ENCODE results near the gene GALNT6. TPM values are rescaled to one million over a fixed set of nuclear protein-coding genes. Genes with fewer than 3 reads are reported as not detected.

The GALNT6 gene
- total and polyA plus RNA-seq, 9 of the 15 experiments (the other 6 are each of a cell fraction or from before 2014, with no cell fraction given), result 1.5 to 8.6 (median 5.1) TPM

DNA sequence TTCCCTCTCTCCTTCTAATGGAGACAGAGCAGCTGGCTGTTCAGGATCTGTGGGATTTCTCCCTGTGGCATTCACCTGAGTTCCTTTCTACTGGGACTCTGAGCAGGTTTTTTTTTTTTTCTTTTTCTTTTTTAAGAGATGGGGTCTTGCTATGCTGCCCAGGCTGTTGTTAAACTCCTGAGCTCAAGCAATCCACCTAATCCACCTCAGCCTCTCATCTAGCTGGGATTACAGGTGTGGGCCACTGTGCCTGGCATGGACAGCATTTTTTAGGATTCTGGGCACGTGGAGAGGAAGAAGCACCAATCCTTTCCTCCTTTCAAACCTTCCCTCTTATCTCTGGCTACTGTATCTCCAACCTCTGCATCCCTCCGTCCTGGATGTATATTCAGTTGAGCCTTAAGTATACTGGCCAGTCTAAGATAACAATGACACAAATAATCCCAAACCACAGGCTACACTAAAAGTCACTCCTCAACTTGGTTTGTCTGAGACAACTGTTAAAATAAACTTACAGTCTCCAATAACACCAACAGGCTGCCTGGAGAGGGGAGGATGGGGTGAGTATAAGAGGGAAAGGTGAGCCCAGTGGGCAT lies 28.4 kb downstream of the GALNT6 start (continued):
- TF ChIP-seq, protein P1, sequence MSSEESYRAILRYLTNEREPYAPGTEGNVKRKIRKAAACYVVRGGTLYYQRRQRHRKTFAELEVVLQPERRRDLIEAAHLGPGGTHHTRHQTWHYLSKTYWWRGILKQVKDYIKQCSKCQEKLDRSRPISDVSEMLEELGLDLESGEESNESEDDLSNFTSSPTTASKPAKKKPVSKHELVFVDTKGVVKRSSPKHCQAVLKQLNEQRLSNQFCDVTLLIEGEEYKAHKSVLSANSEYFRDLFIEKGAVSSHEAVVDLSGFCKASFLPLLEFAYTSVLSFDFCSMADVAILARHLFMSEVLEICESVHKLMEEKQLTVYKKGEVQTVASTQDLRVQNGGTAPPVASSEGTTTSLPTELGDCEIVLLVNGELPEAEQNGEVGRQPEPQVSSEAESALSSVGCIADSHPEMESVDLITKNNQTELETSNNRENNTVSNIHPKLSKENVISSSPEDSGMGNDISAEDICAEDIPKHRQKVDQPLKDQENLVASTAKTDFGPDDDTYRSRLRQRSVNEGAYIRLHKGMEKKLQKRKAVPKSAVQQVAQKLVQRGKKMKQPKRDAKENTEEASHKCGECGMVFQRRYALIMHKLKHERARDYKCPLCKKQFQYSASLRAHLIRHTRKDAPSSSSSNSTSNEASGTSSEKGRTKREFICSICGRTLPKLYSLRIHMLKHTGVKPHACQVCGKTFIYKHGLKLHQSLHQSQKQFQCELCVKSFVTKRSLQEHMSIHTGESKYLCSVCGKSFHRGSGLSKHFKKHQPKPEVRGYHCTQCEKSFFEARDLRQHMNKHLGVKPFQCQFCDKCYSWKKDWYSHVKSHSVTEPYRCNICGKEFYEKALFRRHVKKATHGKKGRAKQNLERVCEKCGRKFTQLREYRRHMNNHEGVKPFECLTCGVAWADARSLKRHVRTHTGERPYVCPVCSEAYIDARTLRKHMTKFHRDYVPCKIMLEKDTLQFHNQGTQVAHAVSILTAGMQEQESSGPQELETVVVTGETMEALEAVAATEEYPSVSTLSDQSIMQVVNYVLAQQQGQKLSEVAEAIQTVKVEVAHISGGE (CRISPR knock-in tag; IDR thresholded peaks at IDR 0.05), result 0 out of 6 replicates have a peak, but pooled peaks of 1 of the 3 experiments have one; percentile 40
- TF ChIP-seq, protein P2, sequence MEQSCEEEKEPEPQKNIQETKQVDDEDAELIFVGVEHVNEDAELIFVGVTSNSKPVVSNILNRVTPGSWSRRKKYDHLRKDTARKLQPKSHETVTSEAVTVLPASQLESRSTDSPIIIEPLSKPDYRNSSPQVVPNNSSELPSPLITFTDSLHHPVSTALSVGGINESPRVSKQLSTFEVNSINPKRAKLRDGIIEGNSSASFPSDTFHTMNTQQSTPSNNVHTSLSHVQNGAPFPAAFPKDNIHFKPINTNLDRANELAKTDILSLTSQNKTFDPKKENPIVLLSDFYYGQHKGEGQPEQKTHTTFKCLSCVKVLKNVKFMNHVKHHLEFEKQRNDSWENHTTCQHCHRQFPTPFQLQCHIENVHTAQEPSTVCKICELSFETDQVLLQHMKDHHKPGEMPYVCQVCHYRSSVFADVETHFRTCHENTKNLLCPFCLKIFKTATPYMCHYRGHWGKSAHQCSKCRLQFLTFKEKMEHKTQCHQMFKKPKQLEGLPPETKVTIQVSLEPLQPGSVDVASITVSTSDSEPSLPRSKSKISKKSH (CRISPR knock-in tag; IDR thresholded peaks at IDR 0.05), result no peak
- TF ChIP-seq, protein P3, sequence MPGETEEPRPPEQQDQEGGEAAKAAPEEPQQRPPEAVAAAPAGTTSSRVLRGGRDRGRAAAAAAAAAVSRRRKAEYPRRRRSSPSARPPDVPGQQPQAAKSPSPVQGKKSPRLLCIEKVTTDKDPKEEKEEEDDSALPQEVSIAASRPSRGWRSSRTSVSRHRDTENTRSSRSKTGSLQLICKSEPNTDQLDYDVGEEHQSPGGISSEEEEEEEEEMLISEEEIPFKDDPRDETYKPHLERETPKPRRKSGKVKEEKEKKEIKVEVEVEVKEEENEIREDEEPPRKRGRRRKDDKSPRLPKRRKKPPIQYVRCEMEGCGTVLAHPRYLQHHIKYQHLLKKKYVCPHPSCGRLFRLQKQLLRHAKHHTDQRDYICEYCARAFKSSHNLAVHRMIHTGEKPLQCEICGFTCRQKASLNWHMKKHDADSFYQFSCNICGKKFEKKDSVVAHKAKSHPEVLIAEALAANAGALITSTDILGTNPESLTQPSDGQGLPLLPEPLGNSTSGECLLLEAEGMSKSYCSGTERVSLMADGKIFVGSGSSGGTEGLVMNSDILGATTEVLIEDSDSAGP (CRISPR knock-in tag; IDR thresholded peaks at IDR 0.05), result no peak
- TF ChIP-seq SRSF3 (IDR thresholded peaks at IDR 0.05; ENCODE audit: insufficient read depth, low read length), result no peak
- TF ChIP-seq RCOR1 (IDR thresholded peaks at IDR 0.05; ENCODE audit: borderline replicate concordance in 1 of 2, low read depth in 2 of 2, low read length in 2 of 2), result peak; percentile 76 to 96
- peak; percentile 55 for TF ChIP-seq KLF16 (IDR thresholded peaks at IDR 0.05)
- TF ChIP-seq HDAC1 (IDR thresholded peaks at IDR 0.05), result peak in 1 of 2 experiments; percentile 92; a peak in 2 of 4 replicates
- no peak for TF ChIP-seq KLF13 (tag; IDR thresholded peaks at IDR 0.05; ENCODE audit: borderline replicate concordance, low read depth)
- peak; percentile 84 for TF ChIP-seq CBFA2T2 (conservative IDR thresholded peaks at IDR 0.05)
- TF ChIP-seq ZNF121 (CRISPR knock-in tag; conservative IDR thresholded peaks at IDR 0.05), result peak; percentile 99
- TF ChIP-seq MYNN (IDR thresholded peaks at IDR 0.05), result 0 out of 2 replicates have a peak, but pooled peaks have one; percentile 26
- no peak for TF ChIP-seq MYNN (CRISPR knock-in tag; IDR thresholded peaks at IDR 0.05)
- no peak for TF ChIP-seq MTA3 (IDR thresholded peaks at IDR 0.05; ENCODE audit: borderline replicate concordance)
- 0 out of 4 replicates have a peak, but pooled peaks of 1 of the 2 experiments have one; percentile 16 for TF ChIP-seq TBL1XR1 (IDR thresholded peaks at IDR 0.05; ENCODE audit: low read length in 2 of 2)
- TF ChIP-seq ARID1B (IDR thresholded peaks at IDR 0.05), result peak; percentile 76
- no peak for TF ChIP-seq JUN (IDR thresholded peaks at IDR 0.05; ENCODE audit: borderline replicate concordance, low read depth, low read length)
- TF ChIP-seq JUN (CRISPR knock-in tag; IDR thresholded peaks at IDR 0.05; ENCODE audit: borderline replicate concordance), result no peak
- no peak for TF ChIP-seq ZNF140 (CRISPR knock-in tag; IDR thresholded peaks at IDR 0.05)
- TF ChIP-seq POLR2AphosphoS5 (IDR thresholded peaks at IDR 0.05; ENCODE audit: control insufficient read depth, insufficient read depth, low read depth, low read length), result peak; percentile 41; the same call in 1 of the 2 replicates
- TF ChIP-seq SOX6 (IDR thresholded peaks at IDR 0.05), result peak; percentile 55; the same call in 1 of the 2 replicates
